HG02938 (cell line): ENCODE measurements around the gene TAS2R39.
"Not testable (repeated sequence)": the region's sequence is repeated elsewhere in the genome, so short reads cannot be mapped to it uniquely, and the experiment has no call there.

ENCODE experiments used
- ATAC-seq: cut with Tn5 transposase; IDR thresholded peaks from one replicate; pipeline ENCODE4 v1.9.1; 2021; ENCODE audit warnings: mild to moderate bottlenecking, moderate library complexity; ENCODE audit not compliant: unreplicated experiment

Gene TAS2R39

DNA sequence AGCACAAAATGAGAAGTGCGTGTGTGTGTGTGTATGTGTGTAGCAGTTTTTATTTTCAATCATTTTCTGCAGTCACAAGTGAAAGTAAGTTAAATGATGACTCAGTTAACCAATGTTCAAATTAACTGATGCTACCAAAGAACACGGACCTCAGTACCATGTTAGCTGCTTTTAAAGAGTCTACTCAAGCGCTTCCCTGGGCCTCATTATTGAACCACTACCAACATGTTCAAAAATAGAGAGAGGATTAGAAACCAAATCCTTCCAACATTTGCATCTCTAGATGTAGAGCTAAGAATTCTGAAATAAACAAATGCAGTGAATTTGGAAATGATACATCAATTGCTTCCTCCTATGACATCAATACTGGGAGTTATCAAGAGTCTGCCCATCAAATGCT, at the start of gene TAS2R39:
TSS of gene TAS2R39 (plus strand) at position 396 of the 400 bp plus-strand sequence. CDS start at position 396, 0 bp downstream.
- ATAC-seq: no peak

DNA sequence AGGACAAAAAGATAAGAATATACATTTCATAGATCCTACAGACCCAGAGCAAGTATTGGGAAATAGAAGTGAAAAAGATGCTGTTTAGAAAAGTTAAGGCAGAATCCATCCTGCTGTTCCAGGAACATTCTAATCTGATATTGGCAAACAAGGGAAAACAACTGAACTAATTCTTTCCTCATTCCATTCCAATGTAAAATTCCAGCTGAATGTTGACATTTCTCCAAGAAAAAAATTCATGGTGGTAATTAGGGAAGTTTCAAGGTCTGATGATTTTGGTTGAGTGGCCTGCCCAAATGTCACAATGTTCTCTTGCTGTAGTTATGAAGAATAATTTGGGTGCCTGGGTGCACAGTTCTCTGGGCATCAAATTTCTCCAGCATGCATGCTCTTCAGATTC, 36.1 kb upstream of the TAS2R39 start:
- no peak for ATAC-seq

DNA sequence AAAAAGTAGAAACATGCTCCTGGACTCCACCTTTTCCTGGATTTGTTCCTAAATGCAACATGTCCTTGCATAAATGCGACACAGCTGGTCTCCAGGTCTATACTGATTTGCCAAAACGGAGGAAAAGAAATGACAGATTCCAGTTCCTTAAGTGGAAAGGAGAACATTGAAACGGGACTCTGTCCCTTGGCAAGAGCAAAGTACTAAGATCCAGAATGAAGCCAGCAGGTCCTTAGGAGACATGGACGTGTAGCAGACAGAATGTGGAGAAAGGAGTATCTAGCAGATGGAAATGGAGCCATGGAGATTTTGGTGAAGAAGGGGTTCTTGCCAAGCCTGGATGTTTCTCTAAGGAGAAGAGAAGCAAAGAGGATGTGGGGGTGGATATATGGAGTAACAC, 35.2 kb upstream of the TAS2R39 start:
- no peak for ATAC-seq

DNA sequence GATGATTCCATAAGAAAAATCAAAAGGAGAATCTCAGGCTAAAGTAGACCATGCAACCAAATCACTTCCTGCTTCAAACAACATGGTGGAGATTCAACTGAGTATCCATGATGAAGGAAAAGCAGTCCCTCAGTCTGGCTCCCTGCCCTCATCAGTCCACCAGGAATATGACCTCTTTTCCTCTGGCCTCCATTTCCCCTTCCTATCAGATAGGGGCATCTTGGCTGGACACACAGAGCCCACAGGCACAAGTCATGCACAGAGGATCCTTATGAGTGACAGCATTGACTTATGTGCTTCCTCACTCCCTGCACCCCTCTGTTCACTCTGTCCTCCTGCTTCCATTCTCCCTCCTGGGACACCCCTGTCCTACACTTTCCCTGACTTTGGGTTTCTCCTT, 34.6 kb upstream of the TAS2R39 start:
- no peak for ATAC-seq

DNA sequence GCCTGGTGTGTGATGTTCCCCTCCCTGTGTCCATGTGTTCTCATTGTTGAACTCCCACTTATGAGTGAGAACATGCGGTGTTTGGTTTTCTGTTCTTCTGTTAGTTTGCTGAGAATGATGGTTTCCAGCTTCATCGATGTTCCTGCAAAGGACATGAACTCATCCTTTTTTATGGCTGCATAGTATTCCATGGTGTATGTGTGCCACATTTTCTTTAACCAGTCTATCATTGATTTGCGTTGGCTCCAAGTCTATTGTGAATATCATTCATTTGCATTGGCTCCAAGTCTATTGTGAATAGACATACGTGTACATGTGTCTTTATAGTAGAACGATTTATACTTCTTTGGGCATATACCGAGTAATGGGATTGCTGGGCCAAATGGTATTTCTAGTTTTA, 32.5 kb upstream of the TAS2R39 start:
- ATAC-seq: not testable (repeated sequence)

DNA sequence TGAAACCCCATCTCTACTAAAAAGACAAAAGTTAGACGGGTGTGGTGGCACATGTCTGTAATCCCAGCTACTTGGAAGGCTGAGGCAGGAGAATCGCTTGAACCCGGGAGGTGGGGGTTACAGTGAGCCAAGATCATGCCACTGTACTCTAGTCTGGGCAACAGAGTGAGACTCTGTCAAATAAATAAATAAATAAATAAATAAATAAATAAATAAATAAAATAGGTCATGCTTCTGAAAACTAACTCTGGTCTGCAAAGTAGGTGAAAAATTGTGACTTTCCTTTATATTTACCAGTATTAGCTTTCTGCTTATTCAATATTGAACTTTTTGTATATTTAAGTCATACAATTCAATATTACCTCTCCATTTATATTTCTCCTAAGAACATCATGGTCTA, 24.6 kb upstream of the TAS2R39 start:
- not testable (repeated sequence) for ATAC-seq

DNA sequence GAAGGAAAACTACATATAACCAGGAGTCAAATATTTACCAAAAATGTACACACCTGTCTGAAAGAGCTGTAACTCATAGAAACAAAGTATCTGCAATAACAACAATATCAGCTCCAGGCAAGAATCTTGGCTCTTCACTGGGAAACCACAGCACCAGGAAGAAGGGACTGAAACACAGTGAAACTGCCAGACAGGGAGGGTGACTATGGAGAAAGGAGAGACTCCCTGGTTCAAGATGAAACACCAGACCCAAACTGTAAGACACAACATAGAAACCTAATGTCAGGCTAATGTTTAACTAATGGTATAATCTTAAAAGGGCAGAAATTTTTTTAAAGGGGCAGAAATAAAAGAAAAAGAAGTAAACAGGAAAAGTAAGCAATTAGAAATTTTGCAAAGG, 11.5 kb upstream of the TAS2R39 start:
- no peak for ATAC-seq

DNA sequence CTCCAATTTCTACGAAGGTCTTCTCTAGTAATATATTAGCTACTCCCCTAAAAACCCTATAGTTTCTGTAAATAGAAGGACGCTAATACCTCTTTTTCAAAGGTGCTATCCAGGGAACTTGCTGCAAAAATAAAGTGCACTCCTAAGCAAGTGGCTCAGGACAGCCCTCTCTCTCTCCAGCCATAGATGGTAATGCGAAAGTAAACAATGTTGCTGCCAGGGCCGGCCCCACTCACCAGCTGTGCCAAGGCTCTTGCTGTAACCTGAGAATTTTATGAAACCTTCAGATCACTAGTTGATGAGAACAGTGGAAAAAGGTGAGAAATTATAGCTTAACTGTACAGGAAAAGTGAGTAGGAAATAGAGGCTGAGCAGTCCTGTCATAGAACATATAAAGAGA, 10.9 kb upstream of the TAS2R39 start:
- no peak for ATAC-seq

DNA sequence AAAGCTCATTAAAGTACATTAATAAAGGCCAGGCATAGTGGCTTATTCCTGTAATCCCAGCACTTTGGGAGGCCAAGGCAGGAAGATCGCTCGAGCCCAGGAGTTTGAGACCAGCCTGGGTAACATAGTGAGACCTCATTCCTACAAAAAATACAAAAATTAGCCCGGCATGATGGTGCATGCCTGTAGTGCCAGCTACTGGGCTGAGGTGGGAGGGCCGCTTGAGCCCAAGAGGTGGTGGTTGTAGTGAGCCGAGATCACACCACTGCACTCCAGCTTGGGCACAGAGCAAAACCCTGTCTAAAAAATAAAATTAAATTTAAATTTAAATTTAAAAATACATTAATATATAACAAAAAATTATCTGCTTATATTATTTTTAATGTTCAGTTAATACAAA, 7.1 kb upstream of the TAS2R39 start:
- no peak for ATAC-seq

DNA sequence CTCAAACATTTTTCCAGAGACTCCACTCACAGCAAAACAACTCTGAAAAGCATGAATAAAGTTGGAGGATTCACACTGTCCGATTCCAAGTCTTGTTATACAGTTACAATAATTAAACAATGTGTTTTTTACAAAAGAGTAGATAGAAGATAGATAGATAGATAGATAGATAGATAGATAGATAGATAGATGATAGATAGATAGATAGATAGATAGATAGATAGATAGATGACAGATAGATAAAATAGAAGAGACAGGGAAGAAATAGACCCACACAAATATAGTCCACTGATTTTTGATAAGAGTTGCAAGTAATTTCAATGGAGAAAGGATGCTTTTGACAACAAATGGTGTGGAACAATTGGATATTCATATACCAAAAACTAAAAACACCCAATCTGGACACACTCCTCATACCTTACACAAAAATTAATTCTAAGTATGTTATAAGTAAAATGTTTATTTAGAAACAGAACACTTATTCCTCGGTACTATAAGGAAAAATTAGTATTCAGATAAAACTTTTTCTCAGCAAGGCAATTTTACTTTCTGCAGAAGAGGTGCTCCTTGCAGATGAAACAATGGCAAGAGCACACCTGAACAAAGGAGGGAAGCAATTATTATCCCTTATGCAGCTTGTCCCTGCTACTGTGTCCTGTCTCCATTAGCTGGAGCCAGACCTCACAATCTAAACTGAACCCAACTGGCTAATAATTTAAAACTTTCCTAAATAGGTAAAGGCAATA, 5.7 kb upstream of the TAS2R39 start:
- no peak for ATAC-seq

DNA sequence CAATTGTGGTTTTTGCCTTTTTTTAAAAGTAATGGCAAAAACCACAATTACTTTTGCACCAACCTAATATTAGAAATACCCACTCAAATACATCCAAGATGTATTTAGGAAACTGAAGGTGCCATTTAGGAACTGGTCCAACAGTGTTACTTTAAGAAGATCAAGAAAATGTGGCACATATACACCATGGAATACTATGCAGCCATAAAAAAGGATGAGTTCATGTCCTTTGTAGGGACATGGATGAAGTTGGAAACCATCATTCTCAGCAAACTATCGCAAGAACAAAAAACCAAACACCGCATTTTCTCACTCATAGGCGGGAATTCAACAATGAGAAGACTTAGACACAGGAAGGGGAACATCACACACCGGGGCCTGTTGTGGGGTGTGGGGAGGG, 2.4 kb upstream of the TAS2R39 start:
- not testable (repeated sequence) for ATAC-seq

DNA sequence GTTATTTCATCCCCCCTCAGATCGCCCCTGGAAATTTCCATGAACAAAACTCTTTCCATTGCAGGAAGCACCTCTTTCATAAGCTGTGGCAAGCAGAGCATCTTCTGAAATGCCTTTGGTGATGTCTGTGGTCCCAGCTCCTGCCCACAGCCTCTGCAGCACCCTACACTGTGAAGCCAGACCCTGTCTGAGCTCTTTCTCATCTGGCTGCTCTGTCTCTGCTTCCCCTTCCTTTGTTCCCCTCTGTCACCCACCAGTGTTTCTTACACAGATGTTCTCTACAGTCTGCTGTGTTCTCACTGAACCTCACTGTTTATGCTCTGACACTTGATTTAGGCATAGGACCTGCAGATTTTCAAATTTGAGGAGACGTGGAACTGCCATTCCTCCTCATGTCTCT, 1.9 kb upstream of the TAS2R39 start:
- ATAC-seq: no peak

DNA sequence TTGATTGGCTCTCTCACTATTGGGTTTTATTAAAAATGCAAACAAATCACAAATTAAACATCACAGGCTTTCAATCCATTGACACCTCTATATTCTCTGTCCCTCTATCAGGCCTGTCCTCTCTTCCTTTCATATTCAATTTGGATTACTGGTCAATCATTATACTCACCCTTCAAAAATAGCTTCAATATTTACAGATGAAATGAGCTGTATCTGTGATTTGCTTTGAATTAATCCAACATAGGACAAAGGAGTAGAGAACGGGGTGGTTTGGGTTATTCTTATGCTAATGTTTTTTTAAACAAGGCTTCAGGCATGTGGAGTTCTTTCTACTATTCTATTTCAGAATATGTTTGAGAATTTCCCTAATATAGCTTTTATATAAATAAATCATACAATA, 2.3 kb downstream of the TAS2R39 start:
- no peak for ATAC-seq

DNA sequence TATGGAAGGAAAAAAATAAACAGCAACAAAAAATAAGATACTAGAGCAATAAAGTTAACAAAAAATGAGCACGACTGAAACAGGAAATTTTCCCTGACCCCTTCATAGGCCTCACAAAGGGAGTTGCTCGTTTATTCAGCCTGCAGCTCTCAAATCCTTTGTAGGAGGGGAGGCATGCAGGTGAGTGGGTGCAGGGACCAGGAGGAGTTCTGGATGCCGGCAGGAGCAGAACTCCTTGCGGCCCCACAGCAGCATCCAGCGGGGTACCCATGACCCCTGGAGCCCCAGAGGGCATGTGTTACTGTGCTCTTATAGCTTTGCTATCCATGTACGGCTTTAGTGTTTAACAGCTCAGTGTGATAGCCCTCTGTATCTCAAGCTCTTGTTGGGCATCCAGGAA, 5.8 kb downstream of the TAS2R39 start:
- ATAC-seq: no peak

DNA sequence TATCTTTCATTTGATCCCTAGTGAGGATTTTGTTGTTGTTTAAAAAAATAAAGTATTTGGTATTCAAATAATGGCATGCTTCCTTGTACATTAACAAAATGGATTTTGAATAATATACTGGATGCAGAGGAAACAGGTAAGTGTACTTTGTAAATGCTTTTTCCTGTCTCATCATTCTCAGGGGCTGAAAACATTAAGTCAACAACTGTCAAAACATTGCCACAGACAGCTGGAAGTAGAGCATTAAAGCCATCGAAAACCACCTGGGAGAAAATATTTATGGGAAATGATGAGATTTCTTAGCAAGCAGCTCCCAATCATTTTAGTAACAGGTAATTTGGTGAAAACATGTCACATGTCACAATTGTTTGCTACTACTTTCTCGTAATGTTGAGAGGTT, 10.7 kb downstream of the TAS2R39 start:
- no peak for ATAC-seq

DNA sequence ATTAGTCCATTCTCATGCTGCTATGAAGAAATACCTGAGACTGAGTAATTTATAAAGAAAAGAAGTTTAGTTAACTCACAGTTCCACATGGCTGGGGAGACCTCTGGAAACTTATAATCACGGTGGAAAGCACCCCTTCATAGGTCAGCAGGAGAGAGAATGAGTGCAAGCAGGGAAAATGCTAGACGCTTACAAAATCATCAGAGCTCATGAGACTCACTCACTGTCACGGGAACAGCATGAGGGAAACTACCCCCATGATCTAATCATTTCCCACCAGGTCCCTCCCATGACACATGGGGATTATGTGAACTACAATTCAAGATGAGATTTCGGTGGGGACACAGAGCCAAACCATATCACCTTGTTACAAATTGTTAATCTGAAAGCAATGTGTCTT, 15.8 kb downstream of the TAS2R39 start:
- no peak for ATAC-seq

DNA sequence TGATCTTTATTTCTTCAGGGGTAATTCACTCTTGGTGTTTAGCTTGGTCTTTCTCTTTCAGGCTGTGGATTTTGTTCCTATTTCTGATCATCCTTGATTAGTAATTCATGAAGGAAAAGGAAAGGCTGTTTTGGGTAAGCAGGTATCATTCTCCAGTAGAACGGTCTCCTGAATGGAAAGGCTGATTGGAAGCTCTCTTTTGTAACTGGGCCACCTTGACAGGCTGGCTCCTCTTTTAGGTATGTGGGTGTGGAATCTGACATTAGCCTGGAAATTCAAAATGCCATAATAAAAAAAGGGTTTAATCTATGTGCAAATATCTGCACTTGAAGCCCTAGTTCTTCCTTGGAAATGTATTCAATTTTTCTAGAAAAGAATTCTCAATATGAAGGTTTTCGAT, 18.9 kb downstream of the TAS2R39 start:
- ATAC-seq: no peak

DNA sequence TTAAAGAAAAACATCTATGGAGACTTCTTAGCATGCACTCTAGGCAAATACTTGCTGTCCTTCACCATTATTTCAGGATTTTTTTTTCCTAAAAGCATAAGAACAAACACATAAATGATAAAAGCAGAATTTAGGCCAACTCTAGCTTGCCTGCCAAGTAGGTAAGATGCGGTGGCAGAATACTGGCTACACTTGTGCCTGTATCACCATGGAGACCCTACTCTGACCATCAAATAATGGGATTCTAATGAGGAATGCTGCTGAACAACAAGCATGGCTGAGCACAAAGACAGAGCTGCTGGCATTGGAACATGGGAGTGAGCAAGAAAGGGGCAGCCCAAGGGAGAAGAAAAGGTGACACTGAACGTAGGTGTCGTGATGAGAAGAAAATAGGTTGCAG, 20.2 kb downstream of the TAS2R39 start:
- ATAC-seq: no peak

DNA sequence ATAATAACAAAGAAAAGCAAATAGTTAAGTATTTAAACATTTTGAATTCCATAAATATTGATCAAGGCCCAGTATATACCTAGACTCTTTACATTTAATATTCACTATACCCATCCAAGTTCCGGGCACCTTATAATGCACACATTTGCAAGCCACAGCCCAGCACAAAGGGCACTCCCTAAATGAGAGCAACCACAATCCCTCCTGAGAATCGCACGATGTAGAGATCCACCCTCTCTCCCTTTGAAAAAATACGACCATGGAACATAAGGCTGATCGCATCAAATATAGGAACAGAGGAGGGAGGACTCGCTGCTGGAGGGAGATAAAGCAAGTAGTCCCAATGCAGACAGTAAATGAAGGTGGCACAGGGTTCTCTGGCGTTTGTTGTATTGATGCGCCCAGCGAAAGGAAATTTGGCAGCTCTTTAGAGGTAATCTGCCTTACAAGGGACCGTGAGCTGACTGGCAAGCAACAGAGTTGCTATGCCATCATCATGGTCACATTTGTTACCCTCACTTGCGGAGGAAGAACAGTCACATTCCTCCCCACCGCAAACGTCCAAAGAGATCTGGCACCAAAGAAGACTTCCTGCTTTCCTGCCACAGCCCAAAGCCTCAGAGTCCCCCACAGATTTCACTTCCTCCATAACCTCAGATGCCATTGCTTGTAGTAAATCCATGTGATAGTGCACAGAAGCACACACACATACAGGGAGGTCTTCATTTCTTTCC, 22.5 kb downstream of the TAS2R39 start:
- peak; percentile 74 for ATAC-seq

DNA sequence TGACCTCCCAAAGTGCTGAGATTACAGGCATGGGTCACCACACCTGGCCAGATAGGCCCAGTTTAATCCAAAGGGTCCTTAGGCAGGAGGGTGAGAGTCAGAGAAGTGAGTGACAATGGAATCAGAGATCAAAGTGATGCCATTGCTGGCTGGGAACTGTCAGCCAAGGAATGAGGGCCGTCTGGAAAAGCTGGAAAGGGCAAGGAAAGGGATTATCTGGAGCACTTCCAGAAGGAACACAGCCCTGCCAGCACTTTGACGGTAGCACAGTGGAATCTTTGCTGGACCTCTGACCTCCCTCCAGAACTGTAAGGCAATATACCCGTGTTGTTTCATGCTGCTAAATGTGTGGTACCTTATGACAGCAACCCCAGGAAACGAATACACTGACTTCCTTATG, 27.3 kb downstream of the TAS2R39 start:
- ATAC-seq: no peak

DNA sequence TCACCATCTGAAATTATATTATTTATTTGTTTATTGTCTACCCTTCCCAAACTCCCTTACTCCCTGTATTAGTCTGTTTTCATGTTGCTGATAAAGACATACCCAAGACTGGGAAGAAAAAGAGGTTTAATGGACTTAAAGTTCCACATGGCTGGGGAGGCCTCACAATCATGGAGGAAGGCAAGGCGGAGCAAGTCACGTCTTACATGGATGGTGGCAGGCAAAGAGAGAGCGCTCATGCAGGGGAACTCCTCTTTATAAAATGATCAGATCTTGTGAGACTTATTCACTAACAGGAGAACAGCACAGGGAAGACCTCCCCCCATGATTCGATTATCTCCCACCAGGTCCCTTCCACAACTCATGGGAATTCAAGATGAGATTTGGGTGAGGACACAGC, 30.3 kb downstream of the TAS2R39 start:
- ATAC-seq: not testable (repeated sequence)
